HepG2 (cell line): ENCODE data around the gene CMTM4. TPM values are rescaled to one million over a fixed set of nuclear protein-coding genes. Genes with fewer than 3 reads are reported as not detected.
"Not testable (repeated sequence)": the region's sequence is repeated elsewhere in the genome, so short reads cannot be mapped to it uniquely, and the experiment has no call there.

Experiments used
- ATAC-seq: fragments of 200-7000 bp; cut with Tn5 transposase; 3 replicates; pipeline ENCODE4 v1.9.1; 2020; ENCODE audit warnings: mild to moderate bottlenecking, moderate library complexity
- BruUV-seq: library from RNA; stranded (reverse); fragments of 400-500 nt; replicated peaks from 2 replicates; lab custom pipeline; 2021; lab: Mats Ljungman, UMichigan
- CTCF ChIA-PET: fragments of 300-600 bp; formaldehyde crosslinking; extraction: SDS; loops from one replicate; lab custom pipeline; 2021; ENCODE audit warnings: low total read pairs, inconsistent platforms, low intra/inter-chr PET ratio; lab: Yijun Ruan, JAX
- POLR2A ChIA-PET: fragments of 350-600 bp; sonication (Branson Sonifier 250); formaldehyde crosslinking; loops from one replicate; lab custom pipeline; 2020; ENCODE audit warnings: antibody characterized with exemption, inconsistent platforms; lab: Yijun Ruan, JAX
- DNase-seq: peaks from one replicate; pipeline ENCODE4 v3.0.0-alpha.2; 2015; ENCODE audit warnings: low spot score
- FAIRE-seq: peaks from 3 replicates; lab custom pipeline; 2011; peaks lifted over from hg19 to GRCh38; lab: Jason Lieb, UNC
- H2AFZ ChIP-seq: one replicate; pipeline ENCODE4 v1.6.1; 2011; ENCODE audit warnings: low read length, inconsistent platforms
- H3K27ac ChIP-seq: fragments of 300-600 bp; 3 replicates; pipeline ENCODE4 v1.8.0; 2011; ENCODE audit warnings: mixed run types, mild to moderate bottlenecking, mixed read lengths, low read length, inconsistent platforms; ENCODE audit not compliant: insufficient read depth; ENCODE audit errors: extremely low read length
- H3K27me3 ChIP-seq, 2 experiments: fragments of 200-600 bp in 1 of 2; 2 replicates in 1 of 2; 3 replicates in 1 of 2; pipeline versions ENCODE4 v1.6.0 to v1.8.0; 2011; ENCODE audit warnings: low read length in 2 of 2, mild to moderate bottlenecking in 2 of 2, moderate library complexity in 2 of 2, inconsistent platforms in 1 of 2; ENCODE audit not compliant: insufficient read depth in 2 of 2, control insufficient read depth in 1 of 2
- H3K36me3 ChIP-seq, 2 experiments: fragments of 200-600 bp in 1 of 2; replicated peaks in 1 of 2; 2 replicates in 1 of 2; 3 replicates in 1 of 2; pipeline versions ENCODE4 v1.5.1 to v1.8.0; 2011; ENCODE audit warnings: low read length in 2 of 2, inconsistent platforms in 1 of 2; ENCODE audit not compliant: insufficient read depth in 2 of 2, control insufficient read depth in 1 of 2
- H3K4me1 ChIP-seq: 2 replicates; pipeline ENCODE4 v1.5.1; 2012; ENCODE audit warnings: low read length, inconsistent platforms; ENCODE audit not compliant: insufficient read depth
- H3K4me2 ChIP-seq: 2 replicates; pipeline ENCODE4 v1.6.0; 2011; ENCODE audit warnings: low read depth, low read length, inconsistent platforms
- H3K4me3 ChIP-seq, 3 experiments: fragments of 200-600 bp in 1 of 3; sonication (generic), shearing (Covaris generic) in 1 of 3; replicated peaks in 1 of 3; 2 replicates each; pipeline ENCODE4 v1.5.1; 2011 to 2016; ENCODE audit warnings: low read length in 3 of 3, inconsistent platforms in 2 of 3, low read depth in 2 of 3, mild to moderate bottlenecking in 2 of 3, control low read depth in 1 of 3, mixed read lengths in 1 of 3; ENCODE audit not compliant: insufficient read depth in 1 of 3
- H3K79me2 ChIP-seq: one replicate; pipeline ENCODE4 v1.6.1; 2011; ENCODE audit warnings: low read length, inconsistent platforms; ENCODE audit not compliant: insufficient read depth
- H3K9ac ChIP-seq: 2 replicates; pipeline ENCODE4 v1.6.0; 2011; ENCODE audit warnings: mild to moderate bottlenecking, low read depth, low read length, inconsistent platforms; ENCODE audit not compliant: insufficient read depth
- H3K9me3 ChIP-seq: 2 replicates; pipeline ENCODE4 v1.5.1; 2012; ENCODE audit warnings: mild to moderate bottlenecking, low read length
- H4K20me1 ChIP-seq: 2 replicates; pipeline ENCODE4 v1.6.0; 2011; ENCODE audit warnings: inconsistent platforms, mild to moderate bottlenecking, low read length, moderate library complexity; ENCODE audit not compliant: insufficient read depth
- CENPX ChIP-seq: sonication (generic); formaldehyde crosslinking; IDR thresholded peaks from 2 replicates; pipeline ENCODE4 v1.9.0; 2021; ENCODE audit warnings: mild to moderate bottlenecking, missing genetic modification reagents, moderate library complexity
- HNRNPK ChIP-seq: fragments of 200-400 bp; formaldehyde crosslinking; IDR thresholded peaks from 2 replicates; pipeline ENCODE4 v1.6.1; 2018; ENCODE audit warnings: low read length, low read depth, moderate library complexity, mild to moderate bottlenecking; ENCODE audit not compliant: poor library complexity, severe bottlenecking
- PCBP2 ChIP-seq: fragments of 200-400 bp; formaldehyde crosslinking; optimal IDR thresholded peaks from 2 replicates; pipeline ENCODE3; 2018; ENCODE audit warnings: low read length, low read depth; ENCODE audit not compliant: poor library complexity, severe bottlenecking
- ZNF468 ChIP-seq: sonication (generic); formaldehyde crosslinking; IDR thresholded peaks from 2 replicates; pipeline ENCODE4 v1.8.0; 2022; ENCODE audit warnings: mild to moderate bottlenecking, moderate library complexity, missing genetic modification reagents
- WGBS: methylation state at CpG from one replicate; pipeline ENCODE4 v1.1.6; 2017; ENCODE audit warnings: low lambda C conversion rate; 5-methylcytosine and 5-hydroxymethylcytosine counted together
- in situ Hi-C: cut with HindIII; loops from 2 replicates; pipeline ENCODE4 v1.10.0; 2017; ENCODE audit warnings: low pct_unique_long_range_greater_than_20kb; ENCODE audit not compliant: extremely low pct_ligation_motif_present
- intact Hi-C: fragments of 100-400 bp; cut with micrococcal nuclease; formaldehyde crosslinking; loops from one replicate; pipeline ENCODE4 v1.10.0; 2022; ENCODE audit not compliant: unreplicated experiment
- polyA plus RNA-seq, 8 experiments: library from polyadenylated mRNA; depleted of rRNA in 3 of 8; stranded (reverse) in 7 of 8; unstranded in 1 of 8; fragments of >200 nt; fragmentation: Illumina TruSeq in 4 of 8; extraction: Trizol in 4 of 8; gene quantifications; 2 replicates each; pipeline versions ENCODE4 v1.2.1 to v1.2.3, GENCODE V29; 2011 to 2016; ENCODE audit warnings: low read depth in 4 of 8, missing spikeins in 1 of 8, mixed read lengths in 1 of 8; ENCODE audit not compliant: insufficient read depth in 1 of 8
- total RNA-seq, 5 experiments: library from RNA; depleted of rRNA; stranded (reverse); fragments of >200 nt; fragmentation: Illumina TruSeq; extraction: Trizol; gene quantifications; 2 replicates each; pipeline ENCODE4 v1.2.3, GENCODE V29; 2016; ENCODE audit warnings: low read depth in 1 of 5

The CMTM4 gene
- total and polyA plus RNA-seq, 2 of the 13 experiments (the other 11 are each of a cell fraction or from before 2014, with no cell fraction given), result 32.0 to 36.3 TPM

GRCh38 chr16:66630561-66631260, 65.8 kb downstream of the CMTM4 start:
- DNase-seq, H3K9ac ChIP-seq, H3K4me2 ChIP-seq, in situ Hi-C loops, H3K27ac ChIP-seq, H3K4me3 ChIP-seq, ATAC-seq, H3K36me3 ChIP-seq, CTCF ChIA-PET, POLR2A ChIA-PET, H2AFZ ChIP-seq, H3K9me3 ChIP-seq, BruUV-seq, H3K27me3 ChIP-seq, FAIRE-seq, intact Hi-C loops, H4K20me1 ChIP-seq, H3K79me2 ChIP-seq: not testable (repeated sequence)
- H3K4me1 ChIP-seq, result peaks cover 36% of the 10 kb centered on the region
- WGBS, result 98% methylated on average over 10 of the region's 49 CpGs

- intact Hi-C loops (no loop called here), in situ Hi-C loops (no loop called here)
- ATAC-seq, result no peak
- Histone ChIP-seq H3K36me3 (no peaks in the 10 kb centered on the region; a peak in 1 of 5 replicates), H3K27ac (no peak overlapping the region), H3K4me3 (no peak overlapping the region), H3K9me3 (no peaks in the 10 kb centered on the region), H3K4me2 (no peak overlapping the region), H2AFZ (no peak overlapping the region), H3K27me3 (no peaks in the 10 kb centered on the region), H3K79me2 (no peaks in the 10 kb centered on the region), H3K4me1 (peaks cover 31% of the 10 kb centered on the region), H4K20me1 (no peaks in the 10 kb centered on the region), H3K9ac (no peak overlapping the region)
- FAIRE-seq, result no peak
- no peak for DNase-seq
- TF ChIP-seq ZNF468 (CRISPR knock-in tag), result no peak
- no peak for TF ChIP-seq CENPX (CRISPR knock-in tag)
- peak; percentile 64 for TF ChIP-seq PCBP2
- peak; percentile 50 for TF ChIP-seq HNRNPK
- POLR2A ChIA-PET, result no interaction called here
- CTCF ChIA-PET, result no interaction called here
- no TSS peak for BruUV-seq
- 90% methylated on average over 5 of the region's 5 CpGs for WGBS
These were observed 66.7 kb downstream of the CMTM4 start for GRCh38 chr16:66629856-66630255.

- H3K4me1 ChIP-seq, result peaks cover 23% of the 10 kb centered on the region
- CTCF ChIA-PET, H3K79me2 ChIP-seq, ATAC-seq, H3K27me3 ChIP-seq, DNase-seq, intact Hi-C loops, H4K20me1 ChIP-seq, POLR2A ChIA-PET, H3K36me3 ChIP-seq, FAIRE-seq, in situ Hi-C loops, BruUV-seq, H2AFZ ChIP-seq, H3K27ac ChIP-seq, H3K9me3 ChIP-seq, H3K9ac ChIP-seq, H3K4me2 ChIP-seq, H3K4me3 ChIP-seq: not testable (repeated sequence)
- WGBS, result 94% methylated on average over 17 of the region's 17 CpGs
These were observed 68.7 kb downstream of the CMTM4 start for GRCh38 chr16:66627611-66628378.
